ENCODE data around the gene ABHD4.
"Not testable (repeated sequence)": the region's sequence is repeated elsewhere in the genome, so short reads cannot be mapped to it uniquely, and the experiment has no call there.

The ABHD4 gene

GRCh38 chr14:22561661-22562579 is 36.2 kb upstream of the ABHD4 start:
- DNase-seq (ENCODE audit: low spot score) = no peak

GRCh38 chr14:22563987-22564386 is 34.1 kb upstream of the ABHD4 start:
- DNase-seq (ENCODE audit: low spot score) (no peak), FAIRE-seq (no peak)

More at GRCh38 chr14:22561661-22562579, 36.2 kb upstream of the ABHD4 start:
- no peak for FAIRE-seq

DNA sequence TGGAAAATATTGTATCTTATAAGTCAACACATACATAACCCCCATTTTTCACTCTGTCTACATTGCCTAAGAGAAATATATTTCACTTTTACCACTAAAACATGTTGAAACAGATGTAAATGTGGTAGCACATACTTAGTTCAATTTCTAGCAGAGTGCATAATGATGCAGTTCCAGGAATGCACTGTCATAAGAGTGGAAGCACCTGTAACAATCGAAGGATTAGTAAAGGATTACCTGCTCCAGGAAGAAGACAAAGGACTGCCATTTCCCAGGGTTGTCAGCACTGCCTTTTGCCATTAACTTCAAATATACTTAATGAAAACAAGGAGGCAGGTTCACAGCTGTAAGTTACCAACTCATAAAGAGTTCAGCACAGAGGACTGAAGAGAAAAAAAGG is 33.6 kb upstream of the ABHD4 start:
- FAIRE-seq = no peak
- DNase-seq (ENCODE audit: low spot score) = no peak

DNA sequence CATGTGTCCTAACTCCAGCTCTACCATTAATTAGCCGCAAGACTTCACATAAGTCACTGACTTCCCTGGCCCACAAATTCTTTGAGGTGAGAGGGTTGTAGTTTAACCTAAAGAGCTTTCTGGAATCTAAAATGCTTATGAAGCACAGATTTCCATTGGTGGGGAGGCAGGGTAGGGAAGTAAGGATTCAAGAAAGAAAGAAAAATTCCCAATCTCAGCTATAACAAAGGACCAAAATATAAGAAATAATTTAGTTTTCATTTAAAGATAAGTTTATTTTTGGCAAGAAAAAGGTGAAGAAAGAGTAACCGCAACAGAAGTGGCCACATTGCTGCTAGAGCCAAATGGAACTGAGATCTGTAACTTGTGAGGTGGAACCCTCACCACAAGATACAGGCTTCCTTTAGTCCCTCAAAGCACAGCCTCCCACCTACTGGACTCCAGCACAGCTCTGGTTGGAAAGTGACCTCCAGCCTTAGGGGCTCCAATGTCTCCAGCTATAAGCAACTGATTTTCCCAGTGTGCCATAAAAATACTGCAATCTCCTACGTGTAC is 32.6 kb upstream of the ABHD4 start:
- FAIRE-seq = no peak
- DNase-seq (ENCODE audit: low spot score) = no peak

GRCh38 chr14:22566266-22566665 is 31.8 kb upstream of the ABHD4 start:
- FAIRE-seq; DNase-seq (ENCODE audit: low spot score): not testable (repeated sequence)

GRCh38 chr14:22566845-22567244 is 31.3 kb upstream of the ABHD4 start:
- no peak for FAIRE-seq
- no peak for DNase-seq (ENCODE audit: low spot score)

DNA sequence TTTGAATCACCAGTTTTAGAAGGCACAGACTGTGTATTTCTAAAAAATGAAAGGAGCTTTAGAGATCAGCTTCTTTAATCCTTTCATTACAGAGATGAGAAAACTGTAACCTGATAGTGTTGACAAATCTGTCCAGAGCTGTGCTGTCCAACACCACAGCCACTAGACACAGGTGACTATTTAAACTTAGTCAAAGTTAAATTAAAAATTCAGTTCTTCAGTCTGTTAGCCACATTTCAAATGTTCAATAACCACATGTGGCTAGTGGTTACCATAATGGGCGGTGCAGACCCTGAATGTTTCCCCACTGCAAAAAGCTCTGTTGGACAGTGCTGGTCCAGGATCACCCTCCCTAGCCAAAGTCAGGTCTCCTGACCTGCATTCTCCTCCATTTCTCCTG is 30.7 kb upstream of the ABHD4 start:
- no peak for DNase-seq (ENCODE audit: low spot score)
- no peak for FAIRE-seq

GRCh38 chr14:22569106-22569736 is 28.9 kb upstream of the ABHD4 start:
- FAIRE-seq (no peak), DNase-seq (ENCODE audit: low spot score) (no peak)

- FAIRE-seq (no peak), DNase-seq (ENCODE audit: low spot score) (no peak)
These were observed 28.4 kb upstream of the ABHD4 start for GRCh38 chr14:22569737-22570131.

DNA sequence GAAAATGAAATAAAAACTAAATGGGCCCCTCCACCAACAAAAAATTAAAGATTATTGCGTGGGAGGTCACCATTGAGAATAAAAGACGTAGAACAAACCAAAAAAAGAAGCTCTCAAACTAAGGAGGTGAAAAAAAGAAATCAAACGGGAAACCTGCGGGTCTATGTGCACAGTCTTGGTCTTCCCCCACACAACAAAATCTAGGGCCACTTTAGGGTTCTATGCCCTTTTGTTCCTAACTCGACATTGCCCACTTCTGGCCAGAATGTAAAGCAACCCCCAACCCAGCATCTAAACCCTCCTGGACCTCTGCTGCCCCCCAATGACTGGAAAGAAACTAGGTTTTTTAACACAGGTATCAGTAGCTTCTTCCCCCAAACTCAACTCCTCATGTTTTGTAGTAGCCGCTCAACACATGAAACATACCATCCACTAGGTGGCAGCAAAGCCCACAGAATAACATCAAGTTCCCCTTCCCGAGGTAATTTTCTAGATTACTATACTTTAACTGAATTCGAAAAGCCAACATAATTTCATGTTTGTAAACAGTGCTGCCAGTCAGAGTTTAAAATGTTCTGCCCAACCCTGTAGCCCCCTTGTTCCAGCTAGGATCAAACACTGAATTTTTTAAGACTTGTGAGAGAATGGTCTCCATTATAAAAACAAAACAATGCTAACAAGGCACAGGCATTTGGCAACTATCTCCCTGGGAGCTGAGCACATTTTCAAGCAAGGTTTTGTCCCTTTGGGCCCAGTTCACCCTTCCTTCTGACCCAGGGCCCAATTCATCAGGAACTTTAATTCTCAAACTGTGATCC is 27.8 kb upstream of the ABHD4 start:
- DNase-seq (ENCODE audit: low spot score) (peak; percentile 69), FAIRE-seq (no peak)

- DNase-seq (ENCODE audit: low spot score) = peak; percentile 32
- FAIRE-seq = no peak
These were observed 25.5 kb upstream of the ABHD4 start for GRCh38 chr14:22572562-22573058.

GRCh38 chr14:22573804-22574203 is 24.3 kb upstream of the ABHD4 start:
- FAIRE-seq = no peak

DNA sequence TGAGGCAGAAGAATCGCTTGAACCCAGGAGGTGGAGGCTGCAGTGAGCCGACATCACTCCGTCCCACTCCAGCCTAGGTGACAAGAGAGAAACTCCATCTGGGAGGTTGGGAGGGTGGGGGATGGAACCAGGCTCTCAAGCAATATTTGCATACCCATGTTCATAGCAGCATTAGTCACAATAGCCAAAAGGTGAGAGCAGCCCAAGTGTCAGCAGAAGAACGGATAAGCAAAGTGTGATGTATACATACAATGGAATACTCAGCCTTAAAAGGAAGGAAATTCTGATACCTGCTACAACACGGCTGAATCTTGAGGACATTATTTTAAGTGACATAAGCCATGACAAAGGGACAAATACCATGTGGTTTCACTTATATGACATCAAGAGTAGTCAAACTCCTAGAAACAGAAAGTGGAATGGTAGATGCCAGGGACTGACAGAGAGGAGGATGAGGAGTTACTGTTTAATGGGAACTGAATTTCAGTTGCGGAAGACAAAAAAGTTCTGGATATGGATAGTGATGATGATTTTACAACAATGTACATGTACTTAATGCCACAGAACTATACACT is 20.7 kb upstream of the ABHD4 start:
- FAIRE-seq (no peak), DNase-seq (ENCODE audit: low spot score) (no peak)

More at GRCh38 chr14:22573804-22574203, 24.3 kb upstream of the ABHD4 start:
- no peak for DNase-seq (ENCODE audit: low spot score)

- FAIRE-seq (no peak), DNase-seq (ENCODE audit: low spot score) (no peak)
These were observed 18.9 kb upstream of the ABHD4 start for GRCh38 chr14:22579236-22579635.

DNA sequence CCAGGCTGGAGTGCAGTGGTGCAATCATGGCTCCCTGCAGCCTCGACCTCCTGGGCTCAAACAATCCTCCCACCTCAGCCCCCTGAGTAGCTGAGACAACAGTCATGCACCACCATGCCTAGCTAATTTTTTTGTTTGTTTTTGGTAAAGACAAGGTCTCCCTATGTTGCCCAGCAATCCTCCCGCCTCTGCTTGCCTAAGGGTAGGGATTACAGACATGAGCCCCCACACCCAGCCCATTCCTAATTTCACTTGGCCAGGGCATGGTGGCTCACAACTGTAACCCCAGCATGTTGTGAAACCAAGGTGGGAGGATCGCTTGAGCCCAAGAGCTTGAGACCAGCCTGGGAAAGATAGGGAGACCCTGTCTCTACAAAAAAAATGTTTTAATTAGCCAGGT is 18.2 kb upstream of the ABHD4 start:
- FAIRE-seq (no peak), DNase-seq (ENCODE audit: low spot score) (no peak)

DNA sequence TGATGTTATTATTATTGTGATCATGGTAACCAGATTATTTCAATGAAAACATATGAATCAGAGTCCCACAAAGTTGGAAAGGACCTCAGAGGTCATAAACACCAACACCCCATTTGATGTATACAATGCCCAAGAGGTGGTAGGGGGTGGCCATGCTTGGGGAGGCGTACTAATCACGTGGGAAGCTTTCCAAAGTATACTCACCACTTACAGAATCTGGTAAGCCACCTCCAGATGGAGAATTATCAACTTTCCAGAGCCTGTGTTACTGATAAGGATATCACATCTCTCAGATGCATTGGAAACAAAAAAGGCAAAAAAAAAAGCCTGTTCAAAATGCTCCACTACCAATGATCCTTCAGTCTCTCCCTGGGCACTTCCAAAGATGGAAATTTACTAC is 17.5 kb upstream of the ABHD4 start:
- no peak for DNase-seq (ENCODE audit: low spot score)
- no peak for FAIRE-seq

DNA sequence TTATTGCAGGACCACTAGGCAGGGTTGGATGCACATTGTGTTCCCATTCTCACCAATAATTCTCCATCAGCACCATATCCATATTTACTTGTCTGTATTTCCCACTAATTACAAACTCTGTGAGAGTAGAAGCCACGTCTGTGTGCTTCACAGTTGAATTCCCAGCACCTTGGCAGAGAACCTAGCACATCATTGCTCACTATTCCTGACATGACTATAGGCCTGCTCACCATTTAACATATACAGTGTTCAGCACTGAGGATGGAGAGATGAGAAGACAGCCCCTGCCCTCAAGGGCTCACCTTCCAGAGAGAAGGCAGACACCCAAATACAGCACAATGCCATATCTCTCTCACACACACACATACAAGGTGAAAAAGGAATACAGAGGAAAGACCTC is 14.1 kb upstream of the ABHD4 start:
- no peak for FAIRE-seq

GRCh38 chr14:22587247-22587646 is 10.9 kb upstream of the ABHD4 start:
- DNase-seq (ENCODE audit: low spot score) = no peak
- no peak for FAIRE-seq

More for the DNA sequence above, 14.1 kb upstream of the ABHD4 start:
- DNase-seq (ENCODE audit: low spot score) = no peak

DNA sequence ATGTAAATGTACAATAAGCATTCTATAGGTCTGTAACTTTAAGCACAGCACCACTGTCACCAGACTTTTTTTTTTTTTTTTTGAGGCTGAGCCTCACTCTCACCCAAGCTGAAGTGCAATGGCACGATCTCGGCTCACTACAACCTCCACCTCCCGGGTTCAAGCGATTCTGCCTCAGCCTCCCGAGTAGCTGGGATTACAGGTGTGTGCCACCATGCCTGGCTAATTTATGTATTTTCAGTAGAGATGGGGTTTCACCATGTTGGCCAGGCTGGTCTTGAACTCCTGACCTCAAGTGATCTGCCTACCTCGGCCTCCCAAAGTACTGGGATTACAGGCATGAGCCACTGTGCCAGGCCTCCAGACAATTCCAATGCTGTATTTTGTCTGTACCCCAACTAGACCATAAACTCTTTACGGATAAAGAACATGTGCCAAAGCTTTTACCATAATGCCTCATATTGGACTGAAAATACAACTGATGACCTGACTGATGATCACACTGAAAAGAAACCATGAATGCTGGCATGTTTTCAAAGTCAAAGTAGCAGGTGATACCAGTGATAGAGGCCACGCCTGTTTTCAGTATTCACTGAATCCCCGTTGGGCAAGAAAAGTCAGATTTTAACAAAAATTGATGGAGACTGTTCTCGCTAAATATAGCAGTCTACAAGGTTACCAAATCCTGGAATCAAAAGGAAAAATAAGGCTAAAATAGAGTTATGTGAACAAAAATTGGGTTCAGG is 10.2 kb upstream of the ABHD4 start:
- not testable (repeated sequence) for FAIRE-seq; DNase-seq (ENCODE audit: low spot score)

DNA sequence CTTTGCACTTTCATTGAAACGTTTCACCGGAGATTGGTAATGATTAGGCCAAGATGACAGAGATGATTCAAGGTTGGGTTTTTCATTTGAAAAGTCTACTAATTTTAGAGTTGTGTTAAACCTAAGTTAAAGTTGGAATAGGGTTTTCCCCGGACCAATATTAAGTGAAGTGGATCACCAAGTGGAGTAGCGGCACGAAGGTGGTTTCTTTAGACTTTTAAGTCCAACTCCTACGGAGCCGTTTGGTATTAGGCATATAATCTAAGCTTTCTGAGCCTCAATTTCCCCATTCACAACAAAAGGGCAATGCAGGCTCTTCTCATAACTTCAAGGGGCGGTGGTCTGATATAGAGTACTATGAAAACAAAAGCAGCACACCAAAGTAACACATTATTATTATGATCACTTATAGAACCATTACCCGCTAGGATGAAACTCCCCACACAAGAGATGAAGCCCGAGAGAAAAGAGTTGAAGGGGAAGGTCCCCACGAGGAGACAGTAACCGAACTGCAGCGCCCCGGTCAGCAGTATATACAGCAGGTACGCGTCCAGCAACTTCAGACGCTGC is 9.5 kb upstream of the ABHD4 start:
- FAIRE-seq (no peak), DNase-seq (ENCODE audit: low spot score) (no peak)

All from urothelium cell line (cell line).